Activated CD4-positive, alpha-beta T cell treated with anti-CD3 and anti-CD28 coated beads for 1 hour (primary cell): ENCODE data around the gene NPW.

Experiments
- DNase-seq: peaks from one replicate; pipeline ENCODE4 v3.0.0-alpha.2; 2020

NPW gene

DNA sequence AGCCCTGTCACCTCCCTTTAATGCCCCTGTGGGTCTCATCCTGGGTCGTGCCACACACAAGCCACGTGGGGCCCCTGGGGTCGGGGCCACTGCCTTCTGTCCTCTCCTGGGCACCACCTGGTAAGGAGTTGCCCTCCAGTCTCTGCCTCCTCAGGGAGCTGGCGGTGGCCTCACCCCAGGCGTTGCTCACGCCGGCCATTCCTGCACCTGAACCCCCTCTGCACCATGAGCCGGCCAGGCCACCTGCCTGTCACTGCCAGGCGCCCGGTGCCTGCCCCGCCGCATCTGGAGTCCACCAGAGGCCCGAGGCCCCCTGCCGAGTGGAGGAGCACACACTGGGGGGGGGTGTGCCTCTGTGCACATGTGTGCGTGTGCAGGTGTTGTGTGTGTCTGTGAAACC is 17.5 kb downstream of the NPW start:
- DNase-seq: no peak

DNA sequence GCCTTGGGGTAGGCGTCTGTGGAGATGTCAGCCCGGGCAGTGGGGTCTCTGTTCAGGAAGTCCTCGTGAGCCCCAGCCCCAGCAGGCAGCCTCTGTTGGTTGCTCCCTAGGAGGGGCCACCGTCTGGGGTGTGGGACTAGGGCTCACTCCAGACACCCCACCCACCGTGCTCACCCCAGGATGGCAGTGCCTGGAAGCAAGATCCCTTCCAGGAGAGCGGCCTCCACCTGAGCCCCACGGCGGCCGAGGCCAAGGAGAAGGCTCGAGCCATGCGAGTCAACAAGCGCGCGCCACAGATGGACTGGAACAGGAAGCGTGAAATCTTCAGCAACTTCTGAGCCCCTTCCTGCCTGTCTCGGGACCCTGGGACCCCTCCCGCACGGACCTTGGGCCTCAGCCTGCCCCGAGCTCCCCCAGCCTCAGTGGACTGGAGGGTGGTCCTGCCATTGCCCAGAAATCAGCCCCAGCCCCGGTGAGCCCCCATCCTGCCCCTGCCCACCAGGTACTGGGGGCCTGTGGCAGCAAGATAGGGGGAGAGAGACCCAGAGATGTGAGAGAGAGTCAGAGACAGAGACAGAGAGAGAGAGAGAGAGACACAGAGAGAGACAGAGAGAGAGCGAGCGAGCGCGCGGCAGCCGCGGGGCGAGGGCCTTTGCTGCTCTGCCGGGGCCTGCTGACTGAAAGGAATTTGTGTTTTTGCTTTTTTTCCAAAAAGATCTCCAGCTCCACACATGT is 18.2 kb downstream of the NPW start:
- DNase-seq: no peak

DNA sequence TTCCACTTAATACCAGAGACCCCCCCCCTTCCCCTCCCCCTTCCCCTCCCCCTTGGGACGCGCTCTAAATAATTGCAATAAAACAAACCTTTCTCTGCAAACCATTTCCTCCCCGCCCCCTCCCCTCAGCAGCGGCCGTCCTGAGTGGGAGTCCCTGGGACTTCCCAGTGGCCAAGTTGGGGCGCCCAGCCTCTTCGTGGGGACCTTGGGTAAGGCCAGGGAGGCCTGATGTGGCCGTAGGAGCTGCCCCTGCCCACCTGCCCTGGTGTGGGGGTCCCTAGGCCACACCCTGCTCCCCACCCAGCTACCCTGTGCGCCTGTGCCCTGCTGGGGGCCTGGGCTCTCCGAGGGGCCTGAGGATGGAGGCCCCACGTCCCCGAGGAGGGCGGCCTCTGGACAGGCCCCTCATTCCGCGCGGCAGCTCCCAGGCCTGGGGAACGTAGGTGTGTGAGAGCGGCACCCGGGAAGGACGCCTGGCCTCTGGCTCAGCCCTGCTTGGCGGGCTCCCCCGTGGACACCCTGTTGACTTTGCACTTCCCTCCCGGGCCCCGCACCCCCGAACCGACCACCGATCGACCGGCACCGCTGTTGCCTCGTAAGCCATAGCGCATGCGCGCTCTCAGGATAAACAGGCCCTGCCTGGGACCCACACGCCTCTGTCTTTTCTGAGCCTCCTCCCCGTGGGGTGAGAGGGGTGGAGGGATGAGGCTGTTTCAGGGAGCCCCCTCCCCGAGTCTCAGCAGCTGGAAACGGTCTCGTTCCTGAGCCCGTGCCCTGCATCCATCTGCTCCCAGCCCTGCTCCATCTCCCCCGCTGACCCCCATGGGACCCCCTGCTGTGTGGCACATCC is 19.0 kb downstream of the NPW start:
- no peak for DNase-seq

DNA sequence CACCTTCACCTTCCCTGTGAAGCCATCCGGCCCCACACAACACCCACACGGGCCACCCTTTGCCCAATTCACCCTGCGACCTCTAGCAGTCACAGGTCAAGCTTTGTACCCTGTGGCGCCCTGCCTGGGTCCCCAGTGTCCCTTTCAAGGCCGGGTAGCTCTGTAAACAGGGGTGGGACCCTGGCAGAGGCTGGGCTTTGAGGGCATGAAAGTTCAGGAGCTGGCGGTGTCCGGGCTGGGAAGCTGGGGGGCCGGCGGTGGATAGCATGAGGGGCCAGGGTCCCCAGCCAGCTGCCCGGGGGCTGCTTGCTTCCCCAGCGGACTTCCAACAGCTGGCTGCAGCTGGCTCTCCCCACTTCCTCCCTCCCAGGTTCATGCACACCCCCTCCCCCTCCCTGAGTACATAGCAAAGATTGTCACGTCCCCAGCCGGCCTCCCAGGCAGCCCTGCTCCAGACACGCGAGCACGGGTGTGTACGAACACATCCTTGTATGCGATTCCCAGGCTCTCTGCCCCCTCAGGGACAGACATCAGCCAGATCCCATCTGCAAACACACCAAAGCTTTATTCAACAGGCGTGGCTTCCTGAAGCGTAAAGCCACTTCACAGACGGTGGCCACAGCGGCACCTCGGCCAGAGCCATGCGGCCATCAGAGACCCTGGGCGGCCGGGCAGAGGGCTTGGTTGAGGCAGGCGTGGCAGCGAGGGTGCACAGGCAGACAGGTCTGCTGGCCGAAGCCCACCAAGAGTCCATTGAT is 19.9 kb downstream of the NPW start:
- no peak for DNase-seq

DNA sequence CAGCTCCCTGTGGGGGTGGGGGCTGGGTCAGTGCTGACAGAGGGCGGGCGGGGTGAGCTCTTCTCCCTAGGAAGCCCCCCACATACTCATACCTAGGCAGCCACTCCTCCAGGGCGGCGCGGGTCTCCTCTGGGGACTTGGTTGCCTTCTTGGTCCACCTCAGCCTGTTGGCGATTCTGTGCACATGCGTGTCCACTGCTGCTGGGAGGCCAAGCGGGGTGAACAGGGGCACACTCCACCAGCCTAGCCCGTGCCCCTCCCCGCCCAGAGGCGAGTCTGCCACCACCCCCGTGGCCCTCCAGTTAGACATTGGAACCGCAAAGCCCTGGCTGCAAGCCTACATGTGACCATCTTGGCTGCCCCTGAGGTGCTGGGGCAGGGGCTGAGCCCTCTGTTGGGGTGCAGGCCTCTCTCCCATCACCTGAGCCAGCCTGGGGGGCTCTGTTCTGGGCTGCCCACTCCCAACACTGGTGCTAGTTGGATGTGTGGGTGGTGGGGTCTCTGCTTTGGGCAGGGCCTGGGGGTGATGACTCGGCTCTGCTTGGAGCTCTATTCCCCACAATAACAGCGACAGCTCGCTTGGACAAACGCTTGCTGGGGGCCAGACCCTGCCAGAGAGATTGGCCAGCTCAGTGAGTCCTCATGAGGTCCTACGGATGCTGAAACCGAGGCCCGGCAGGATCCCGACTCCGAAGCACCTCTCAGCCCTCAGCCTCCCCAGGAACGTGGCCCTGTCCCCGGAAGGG is 20.6 kb downstream of the NPW start:
- no peak for DNase-seq

DNA sequence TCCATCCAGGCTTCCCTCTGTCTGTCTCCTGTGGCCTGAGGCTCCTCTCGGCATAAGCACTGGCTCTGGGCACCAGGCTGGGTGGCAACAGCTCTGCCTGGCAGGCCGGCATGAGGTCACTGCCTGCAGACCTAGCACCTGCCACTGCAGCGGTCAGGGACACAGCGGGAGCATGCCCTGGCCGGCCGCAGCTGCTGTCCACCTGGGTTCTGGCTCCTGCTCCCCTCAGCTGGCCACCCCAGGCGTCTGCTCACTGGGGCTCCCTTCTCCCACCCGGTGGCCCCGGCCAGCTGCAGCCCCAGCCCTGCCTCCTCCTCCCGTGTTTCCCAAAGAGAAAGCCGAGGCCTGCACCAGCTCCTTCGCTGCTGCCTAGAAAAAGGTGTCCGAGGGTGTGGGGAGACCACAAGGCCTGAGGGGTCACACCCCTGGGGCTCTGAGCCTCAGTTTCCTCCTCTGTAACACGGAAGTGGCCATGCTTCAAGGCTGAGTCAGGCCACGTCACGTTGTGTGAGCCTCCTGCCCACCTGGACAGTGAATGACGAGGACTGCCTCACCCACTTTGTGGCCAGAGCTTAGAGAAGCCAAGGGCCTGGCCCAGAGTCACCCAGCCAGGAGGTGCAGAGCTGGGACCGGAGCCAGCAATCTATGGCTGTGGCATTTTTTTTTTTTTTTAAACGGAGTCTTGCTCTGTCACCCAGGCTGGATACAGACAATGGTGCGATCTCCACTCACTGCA is 21.4 kb downstream of the NPW start:
- DNase-seq: no peak

DNA sequence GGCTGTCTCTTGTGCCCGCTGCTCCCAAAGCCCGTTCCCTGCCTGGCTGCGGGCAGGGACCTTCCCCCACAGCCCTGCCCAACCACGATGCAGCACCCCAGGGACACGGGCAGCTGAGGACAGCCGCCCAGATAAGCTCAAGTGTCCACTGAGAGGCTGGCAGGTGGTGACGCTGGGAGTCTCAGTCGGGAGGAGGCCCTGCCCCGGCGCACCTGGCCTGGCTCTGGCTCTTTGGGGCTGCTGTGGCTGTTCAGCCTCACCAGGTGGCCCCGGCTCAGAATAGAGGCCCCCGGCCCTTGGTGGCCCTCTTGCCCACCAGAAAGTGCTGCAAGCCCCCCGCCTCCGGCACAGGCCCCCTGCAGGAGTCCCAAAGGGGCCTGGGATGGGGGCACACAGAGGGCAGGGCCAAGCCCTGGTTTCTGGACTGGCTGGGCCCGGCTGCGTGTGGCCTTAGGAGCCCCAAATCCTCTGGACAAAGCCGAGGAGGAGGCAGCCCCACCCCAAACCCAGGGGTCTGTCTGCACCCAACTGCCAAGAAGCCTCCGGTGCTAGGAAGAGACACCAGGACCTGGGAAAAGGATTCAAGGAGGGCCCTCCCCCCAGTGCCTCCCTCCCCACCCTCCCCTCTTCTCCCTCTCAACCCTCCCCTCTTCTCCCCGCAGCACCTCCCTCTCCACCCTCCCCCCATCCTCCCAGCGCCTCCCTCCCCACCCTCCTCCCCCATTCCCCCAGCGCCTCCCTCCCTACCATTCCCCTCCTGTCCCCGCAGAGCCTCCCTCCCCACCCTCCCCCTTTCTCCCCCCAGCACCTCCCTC is 22.8 kb downstream of the NPW start:
- DNase-seq: no peak

DNA sequence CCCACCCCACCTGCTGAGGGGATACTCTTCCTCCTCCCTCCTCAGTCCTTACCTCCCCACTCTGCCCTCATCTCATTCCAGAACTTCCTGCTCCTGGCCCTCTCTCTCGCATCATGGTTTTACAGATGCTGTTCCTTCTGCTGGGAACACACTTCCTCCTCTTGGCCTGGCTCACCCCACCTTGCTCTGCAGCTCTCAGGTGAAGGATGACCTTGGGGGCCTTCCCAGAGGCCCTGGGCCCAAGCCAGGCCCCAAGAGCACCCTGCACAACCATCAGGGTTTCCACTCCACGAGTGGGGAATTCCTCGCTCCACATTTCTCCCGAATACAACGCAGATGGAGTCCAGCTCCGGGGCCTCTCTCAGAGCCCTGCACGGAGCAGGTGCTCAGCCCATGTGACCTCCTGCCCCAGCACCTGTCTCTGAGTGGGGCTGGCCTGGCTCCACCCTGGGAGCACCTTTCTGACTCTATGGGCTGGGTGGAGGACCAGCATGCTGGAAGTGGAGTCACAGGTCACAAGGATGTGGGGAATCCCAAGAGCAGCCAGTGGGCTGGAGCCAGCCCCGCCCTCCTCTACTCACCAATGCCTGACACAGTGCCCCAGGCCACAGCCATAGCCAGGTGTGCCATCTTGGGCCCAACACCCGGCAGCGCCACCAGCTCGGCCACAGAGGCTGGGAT is 23.5 kb downstream of the NPW start:
- no peak for DNase-seq

DNA sequence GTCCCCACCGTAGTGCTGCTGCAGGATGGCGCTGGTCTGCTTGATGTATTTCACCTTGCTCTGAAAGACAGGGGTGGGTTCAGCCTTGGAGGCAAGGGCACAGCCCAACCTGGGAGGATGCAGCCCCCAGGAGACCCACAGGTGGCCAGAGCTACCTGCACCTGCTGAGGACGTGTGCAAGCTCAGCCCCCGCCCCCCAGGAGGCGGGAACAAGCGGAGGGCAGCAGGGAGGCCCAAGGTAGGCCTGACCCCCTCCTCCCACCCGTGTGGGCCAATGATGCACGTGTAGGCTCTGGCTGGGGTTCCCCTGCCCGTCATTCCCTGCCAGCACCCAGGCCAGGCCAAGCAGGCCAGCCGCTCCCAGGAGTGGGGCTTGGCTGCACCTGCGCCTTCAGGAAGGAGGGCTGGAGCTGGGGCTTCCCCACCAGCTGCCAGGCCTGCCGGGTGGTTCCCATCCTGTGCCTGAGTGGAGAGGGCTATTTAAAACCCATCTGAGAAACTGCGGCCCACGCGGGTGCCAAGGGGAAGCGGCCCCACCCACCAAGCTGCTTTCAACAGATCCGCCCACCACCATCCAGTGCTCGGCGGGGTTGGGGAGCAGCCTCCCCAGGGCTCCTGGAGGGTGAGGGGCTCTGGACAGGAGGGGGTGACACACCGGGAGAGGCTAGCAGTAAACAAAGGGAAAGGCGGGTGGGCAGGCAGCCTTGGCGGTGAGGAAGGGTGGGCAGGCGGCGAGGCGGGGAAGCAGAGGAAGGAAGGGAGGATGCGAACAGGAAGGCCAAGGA is 24.3 kb downstream of the NPW start:
- no peak for DNase-seq

DNA sequence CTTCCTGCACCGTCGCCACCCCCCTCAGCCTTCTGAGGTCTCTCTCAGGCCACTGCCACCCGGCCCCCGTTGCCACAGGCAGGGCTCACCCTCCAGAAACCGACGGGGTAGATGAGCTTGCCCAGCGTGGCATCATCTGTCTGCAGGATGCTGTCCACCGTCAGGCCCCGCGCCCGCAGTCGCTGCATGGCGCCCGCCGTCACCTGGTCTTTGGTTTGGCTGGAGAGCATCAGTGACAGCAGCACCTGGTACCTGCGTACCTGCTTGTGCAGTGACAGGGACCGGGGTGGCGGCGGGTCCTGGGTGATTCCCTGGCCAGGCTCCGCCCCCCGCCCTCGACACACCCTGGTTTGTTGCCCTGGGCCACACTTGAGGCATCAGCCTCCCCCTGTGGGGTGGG is 25.0 kb downstream of the NPW start:
- DNase-seq: no peak

DNA sequence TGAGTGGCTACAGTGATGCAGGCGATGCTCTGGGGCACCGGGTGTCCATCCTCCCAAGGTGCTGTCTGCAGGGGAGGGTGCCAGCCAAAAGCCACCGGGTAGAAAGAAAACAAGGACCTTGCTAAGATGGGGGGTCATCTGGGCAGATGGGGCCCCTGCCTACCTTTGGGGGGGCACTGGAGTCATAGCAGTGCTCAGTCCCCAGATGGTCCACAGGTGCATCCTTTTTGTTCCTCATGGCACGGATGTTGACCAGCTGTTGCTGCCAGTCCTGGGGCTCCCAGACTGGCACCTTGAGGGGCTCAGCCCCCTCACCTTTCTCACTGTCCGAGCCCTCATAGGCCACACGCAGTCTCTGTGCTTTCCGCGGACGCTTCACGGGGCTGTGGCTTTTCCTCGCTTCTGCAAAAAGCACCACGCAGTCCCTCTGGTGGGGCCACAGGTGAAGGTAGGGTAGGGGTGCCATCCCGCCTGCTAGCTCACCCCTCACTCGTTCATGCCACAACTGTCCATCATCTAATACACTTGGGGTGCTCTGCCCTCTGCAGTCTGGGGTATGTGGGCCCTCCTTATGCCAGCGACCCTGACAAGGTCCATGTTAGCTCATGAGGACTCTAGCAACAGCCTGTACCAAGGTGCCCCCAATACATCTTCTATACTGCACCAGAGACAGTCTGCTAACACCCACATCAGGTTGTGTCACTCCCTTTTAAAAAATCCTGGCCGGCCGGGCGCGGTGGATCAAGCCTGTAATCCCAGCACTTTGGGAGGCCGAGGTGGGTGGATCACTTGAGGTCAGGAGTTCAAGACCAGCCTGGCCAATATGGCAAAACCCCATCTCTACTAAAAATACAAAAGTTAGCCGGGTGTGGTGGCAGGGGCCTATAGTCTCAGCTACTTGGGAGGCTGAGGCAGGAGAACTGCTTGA is 26.6 kb downstream of the NPW start:
- DNase-seq: no peak

DNA sequence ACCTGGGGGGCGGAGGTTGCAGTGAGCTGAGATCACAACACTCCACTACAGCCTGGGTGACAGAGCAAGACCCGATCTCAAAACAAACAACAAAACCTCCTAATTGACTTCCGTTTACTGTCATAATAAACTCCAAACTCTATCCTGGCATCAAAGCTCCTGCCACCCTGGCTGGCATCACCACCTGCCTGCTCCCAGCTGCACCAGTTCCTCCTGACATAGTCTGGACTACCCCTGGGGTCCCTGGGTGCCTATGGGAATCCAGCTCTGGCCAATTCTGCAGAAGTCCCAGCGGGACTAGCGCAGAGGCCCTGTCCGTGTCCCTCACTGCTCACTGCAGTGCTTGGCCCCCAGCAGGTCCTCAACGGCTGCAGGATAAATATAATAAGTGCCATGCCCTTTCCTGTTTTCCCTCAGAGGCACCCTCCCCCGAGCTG is 27.3 kb downstream of the NPW start:
- DNase-seq: no peak

DNA sequence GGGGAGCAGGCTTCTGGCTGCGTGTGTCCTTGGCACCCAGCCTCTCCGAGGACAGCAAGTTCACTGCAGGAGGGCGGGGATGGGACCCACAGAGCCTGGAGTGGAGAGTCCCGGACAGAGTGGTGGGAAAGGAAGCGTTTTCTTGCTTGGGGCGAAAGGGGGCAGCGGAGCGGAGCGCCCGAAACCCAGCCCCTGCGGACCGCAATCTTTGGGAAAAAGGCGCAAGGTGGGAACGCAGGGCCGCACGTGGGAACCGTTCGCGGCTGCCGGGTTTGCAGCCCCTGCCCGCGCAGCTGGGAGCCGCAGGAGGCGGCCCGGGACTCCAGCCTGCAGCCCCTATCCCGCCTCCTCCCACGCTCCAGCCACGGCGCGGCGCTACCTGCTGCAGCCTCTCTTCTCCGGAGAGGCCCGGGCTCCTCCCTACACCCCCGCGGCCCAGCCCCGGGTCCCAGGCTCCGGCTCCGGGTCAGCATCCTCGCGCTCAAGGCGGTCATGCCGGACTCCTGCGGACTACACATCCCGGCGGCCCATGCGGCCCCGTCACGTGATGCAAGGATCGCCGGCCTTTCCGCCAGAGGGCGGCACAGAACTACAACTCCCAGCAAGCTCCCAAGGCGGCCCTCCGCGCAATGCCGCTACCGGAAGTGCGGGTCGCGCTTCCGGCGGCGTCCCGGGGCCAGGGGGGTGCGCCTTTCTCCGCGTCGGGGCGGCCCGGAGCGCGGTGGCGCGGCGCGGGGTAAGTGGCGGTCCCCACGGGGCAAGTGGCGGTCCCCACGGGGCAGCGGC is 27.9 kb downstream of the NPW start, which contains the start of the genes NTHL1 and TSC2:
NTHL1 (minus strand) TSS at position 505 of the 786 bp plus-strand sequence; CDS start at position 494, 11 bp downstream.
TSC2 (plus strand) TSS at position 656 of the 786 bp plus-strand sequence. CDS start 631 bp downstream, outside the sequence.
- DNase-seq: peak; percentile 86

DNA sequence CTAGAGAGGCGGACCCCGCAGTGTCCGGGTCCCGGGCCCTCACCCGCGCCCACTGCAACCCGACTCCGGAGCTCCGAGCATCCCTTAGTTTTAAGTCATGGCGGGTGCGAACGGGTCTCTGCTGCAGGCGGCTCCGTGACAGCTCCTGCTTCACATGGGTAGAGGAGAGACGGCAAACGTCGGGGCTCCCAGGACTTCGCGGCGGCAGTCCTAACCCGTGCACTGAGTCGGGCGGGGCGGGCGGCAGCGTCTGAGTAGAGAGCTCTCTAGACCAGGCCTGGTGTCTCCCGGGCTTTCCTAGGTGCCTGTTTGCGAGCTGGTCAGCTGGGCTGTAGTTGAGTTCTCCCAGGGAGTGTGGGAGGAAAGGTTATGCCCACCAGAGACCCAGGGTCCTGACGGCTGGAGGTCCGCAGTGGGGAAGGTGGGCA is 28.5 kb downstream of the NPW start:
- DNase-seq: no peak

DNA sequence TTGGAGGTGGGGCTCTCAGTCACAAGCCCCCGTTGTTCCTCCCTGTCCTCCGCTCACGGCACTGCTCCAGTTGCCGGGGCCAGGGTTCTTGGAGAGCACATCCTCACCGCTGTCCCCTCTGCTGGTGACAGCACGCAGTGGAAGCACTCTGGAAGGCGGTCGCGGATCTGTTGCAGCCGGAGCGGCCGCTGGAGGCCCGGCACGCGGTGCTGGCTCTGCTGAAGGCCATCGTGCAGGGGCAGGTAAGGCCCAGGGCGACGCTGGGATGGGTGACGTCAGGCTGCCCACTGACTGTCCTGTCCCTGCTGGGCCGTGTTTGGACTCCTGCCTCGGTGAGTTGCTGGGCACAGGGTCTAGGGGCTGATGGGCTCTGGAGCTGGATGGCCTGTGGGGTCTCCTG is 33.6 kb downstream of the NPW start:
- no peak for DNase-seq

DNA sequence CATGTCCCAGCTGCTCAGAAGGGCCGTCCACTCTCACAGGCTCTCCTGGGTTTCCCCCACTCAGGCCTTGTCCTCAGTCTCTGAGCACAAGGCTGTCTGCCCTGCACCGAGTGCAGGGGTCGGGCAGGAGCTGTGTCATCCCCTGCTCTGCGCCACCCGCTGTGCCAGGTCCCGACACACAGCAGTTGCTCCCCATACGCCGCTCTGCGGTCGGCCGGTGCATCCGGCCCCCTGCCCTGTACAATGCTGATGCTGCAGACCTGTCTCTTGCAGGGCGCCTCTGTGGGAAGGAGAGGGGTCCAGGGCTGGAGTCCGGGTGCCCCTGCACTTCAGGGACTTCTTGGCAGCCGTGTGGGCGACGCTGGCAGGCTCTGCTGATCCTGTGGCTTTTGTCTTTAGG is 34.3 kb downstream of the NPW start:
- DNase-seq: no peak

DNA sequence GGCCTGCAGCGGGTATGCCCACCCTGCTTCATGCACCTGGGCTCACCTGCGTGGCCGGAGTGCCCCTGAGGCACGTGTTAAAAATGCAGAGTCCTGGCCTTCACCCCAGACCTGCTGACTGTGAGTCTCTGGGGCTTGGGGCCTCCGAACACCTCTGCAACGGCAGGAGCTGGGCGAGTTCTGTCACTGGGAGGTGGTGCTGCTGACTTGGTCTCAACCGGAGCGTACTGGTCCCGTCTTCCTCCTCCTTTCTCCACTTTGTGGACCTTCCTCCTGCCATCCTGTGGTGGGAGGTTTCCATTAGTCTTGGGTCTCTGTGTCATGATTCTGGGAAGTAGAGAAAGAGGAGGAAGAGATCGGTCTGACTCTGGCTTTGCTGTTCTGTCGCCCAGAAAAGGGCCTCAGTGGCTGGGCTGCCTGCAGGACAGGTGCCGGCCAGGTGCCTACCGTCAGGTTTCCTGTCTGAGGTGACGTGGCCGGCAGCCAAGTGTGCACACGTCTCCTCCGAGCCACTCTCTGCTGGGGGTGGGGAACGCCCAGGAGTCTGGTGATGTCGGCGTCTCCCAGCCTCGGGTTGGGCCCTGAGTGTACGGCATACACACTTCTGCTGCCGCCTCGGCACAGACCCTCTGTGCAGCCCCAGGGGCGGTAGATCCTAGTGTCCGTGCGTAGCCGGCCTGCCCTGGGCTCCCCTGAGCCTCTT is 35.1 kb downstream of the NPW start:
- DNase-seq: no peak
